ENCODE measurements around the gene RNF103.

GRCh38 chr2:86563650-86564061 is 60.0 kb downstream of the RNF103 start:
- TF ChIP-seq, protein P1, sequence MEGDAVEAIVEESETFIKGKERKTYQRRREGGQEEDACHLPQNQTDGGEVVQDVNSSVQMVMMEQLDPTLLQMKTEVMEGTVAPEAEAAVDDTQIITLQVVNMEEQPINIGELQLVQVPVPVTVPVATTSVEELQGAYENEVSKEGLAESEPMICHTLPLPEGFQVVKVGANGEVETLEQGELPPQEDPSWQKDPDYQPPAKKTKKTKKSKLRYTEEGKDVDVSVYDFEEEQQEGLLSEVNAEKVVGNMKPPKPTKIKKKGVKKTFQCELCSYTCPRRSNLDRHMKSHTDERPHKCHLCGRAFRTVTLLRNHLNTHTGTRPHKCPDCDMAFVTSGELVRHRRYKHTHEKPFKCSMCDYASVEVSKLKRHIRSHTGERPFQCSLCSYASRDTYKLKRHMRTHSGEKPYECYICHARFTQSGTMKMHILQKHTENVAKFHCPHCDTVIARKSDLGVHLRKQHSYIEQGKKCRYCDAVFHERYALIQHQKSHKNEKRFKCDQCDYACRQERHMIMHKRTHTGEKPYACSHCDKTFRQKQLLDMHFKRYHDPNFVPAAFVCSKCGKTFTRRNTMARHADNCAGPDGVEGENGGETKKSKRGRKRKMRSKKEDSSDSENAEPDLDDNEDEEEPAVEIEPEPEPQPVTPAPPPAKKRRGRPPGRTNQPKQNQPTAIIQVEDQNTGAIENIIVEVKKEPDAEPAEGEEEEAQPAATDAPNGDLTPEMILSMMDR (conservative IDR thresholded peaks at IDR 0.05) = no peak
- TF ChIP-seq EZH2 (IDR thresholded peaks at IDR 0.05; ENCODE audit: low read depth) = no peak

All from PC-9 (cell line).